ENCODE results near the gene GDAP1L1. TPM values are rescaled to one million over a fixed set of nuclear protein-coding genes. Genes with fewer than 3 reads are reported as not detected.

Gene GDAP1L1
- total RNA-seq, 2 experiments from 2014 or later: 0.27 TPM; not detected in 1

DNA sequence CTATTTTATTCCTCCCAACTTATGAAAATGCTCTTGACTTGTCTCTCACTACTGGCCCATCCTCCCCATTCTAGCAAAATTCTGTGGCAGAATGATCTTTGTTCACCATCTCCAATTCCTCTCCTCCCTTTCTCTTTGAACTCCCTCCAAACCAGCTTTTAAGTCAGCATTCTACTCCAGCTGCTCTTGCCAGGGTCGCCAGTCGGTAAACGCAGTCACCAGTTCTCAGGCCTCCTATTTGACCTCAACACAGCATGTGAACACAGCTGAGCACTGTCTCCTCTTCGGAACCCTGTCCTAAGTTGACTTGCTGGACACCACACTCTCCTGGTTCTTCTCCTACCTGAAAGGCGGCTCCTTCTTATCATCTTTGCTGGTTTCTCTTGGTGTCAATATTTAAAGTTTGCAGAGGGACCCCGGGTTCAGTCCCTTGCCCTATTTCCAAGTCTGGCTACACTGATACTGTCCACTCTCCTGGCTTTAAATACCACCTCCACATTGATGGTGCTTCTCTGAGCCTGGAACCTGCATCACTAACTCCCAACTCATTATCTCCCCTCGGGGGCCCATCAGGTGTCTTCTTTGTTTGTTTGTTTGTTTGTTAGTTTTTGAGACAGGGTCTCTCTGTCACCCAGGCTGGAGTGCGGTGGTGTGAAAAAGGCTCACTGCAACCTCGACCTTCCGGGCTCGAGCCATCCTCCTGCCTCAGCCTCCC, 27.4 kb downstream of the GDAP1L1 start:
- H3K9me3 ChIP-seq (ENCODE audit: low read length): no peaks in the 10 kb centered on the region
- no peak overlapping the region for H3K4me2 ChIP-seq (ENCODE audit: low read length)
- H2AFZ ChIP-seq (ENCODE audit: low read length): no peak overlapping the region
- H4K20me1 ChIP-seq (ENCODE audit: insufficient read depth, low read length): no peaks in the 10 kb centered on the region
- BruUV-seq (replicated peaks): no TSS peak
- H3K79me2 ChIP-seq (ENCODE audit: insufficient read depth, low read depth, low read length): no peaks in the 10 kb centered on the region
- TF ChIP-seq, protein P1, sequence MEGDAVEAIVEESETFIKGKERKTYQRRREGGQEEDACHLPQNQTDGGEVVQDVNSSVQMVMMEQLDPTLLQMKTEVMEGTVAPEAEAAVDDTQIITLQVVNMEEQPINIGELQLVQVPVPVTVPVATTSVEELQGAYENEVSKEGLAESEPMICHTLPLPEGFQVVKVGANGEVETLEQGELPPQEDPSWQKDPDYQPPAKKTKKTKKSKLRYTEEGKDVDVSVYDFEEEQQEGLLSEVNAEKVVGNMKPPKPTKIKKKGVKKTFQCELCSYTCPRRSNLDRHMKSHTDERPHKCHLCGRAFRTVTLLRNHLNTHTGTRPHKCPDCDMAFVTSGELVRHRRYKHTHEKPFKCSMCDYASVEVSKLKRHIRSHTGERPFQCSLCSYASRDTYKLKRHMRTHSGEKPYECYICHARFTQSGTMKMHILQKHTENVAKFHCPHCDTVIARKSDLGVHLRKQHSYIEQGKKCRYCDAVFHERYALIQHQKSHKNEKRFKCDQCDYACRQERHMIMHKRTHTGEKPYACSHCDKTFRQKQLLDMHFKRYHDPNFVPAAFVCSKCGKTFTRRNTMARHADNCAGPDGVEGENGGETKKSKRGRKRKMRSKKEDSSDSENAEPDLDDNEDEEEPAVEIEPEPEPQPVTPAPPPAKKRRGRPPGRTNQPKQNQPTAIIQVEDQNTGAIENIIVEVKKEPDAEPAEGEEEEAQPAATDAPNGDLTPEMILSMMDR (conservative IDR thresholded peaks at IDR 0.05; ENCODE audit: low read length): no peak
- no peak for TF ChIP-seq EZH2phosphoT487 (IDR thresholded peaks at IDR 0.05; ENCODE audit: borderline replicate concordance, low read depth, low read length)
- H3K4me1 ChIP-seq (ENCODE audit: insufficient read depth, low read length, poor library complexity, severe bottlenecking): no peaks in the 10 kb centered on the region
- POLR2A ChIA-PET: interaction anchor here (0.6 kb wide), 1 partner anchor 306 kb away, joined by 4 read pairs; no protein-coding TSS in a partner anchor
- no peak overlapping the region for H3K27ac ChIP-seq (ENCODE audit: low read depth, low read length, poor library complexity, severe bottlenecking)
- H3K4me3 ChIP-seq (ENCODE audit: low read depth, low read length, poor library complexity, severe bottlenecking): no peak overlapping the region
- CTCF ChIA-PET (ENCODE audit: unreplicated experiment): no interaction called here
- H3K36me3 ChIP-seq (ENCODE audit: insufficient read depth, low read length): no peaks in the 10 kb centered on the region
- no peaks in the 10 kb centered on the region for H3K9me2 ChIP-seq (ENCODE audit: insufficient read depth, low read length)
- DNase-seq (ENCODE audit: low spot score): no peak
- intact Hi-C loops (cut with micrococcal nuclease; ENCODE audit: unreplicated experiment): no loop called here

DNA sequence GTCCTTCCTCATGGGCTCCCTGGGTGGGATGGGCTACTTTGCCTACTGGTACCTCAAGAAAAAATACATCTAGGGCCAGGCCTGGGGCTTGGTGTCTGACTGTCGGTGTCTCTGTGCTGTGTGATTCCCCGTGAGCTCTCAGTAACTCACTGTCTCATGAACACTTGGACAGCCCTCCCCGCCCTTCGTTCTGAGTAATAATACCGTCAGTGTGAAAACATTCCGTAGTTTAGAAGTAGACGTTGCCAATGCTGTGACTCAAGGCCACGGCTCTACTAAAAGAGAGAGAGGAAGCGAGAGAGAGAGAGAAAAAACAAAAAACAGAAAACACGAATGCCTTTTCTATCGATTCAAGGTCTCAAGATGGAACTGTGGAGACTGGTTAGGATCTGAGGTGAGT, 32.1 kb downstream of the GDAP1L1 start:
- no peak overlapping the region for H2AFZ ChIP-seq (ENCODE audit: low read length)
- no peaks in the 10 kb centered on the region for H3K9me2 ChIP-seq (ENCODE audit: insufficient read depth, low read length)
- H3K79me2 ChIP-seq (ENCODE audit: insufficient read depth, low read depth, low read length): no peaks in the 10 kb centered on the region
- no peak for TF ChIP-seq EZH2phosphoT487 (IDR thresholded peaks at IDR 0.05; ENCODE audit: borderline replicate concordance, low read depth, low read length)
- TF ChIP-seq, protein P1 (conservative IDR thresholded peaks at IDR 0.05; ENCODE audit: low read length): no peak
- no TSS peak for BruUV-seq (replicated peaks)
- no peaks in the 10 kb centered on the region for H3K4me1 ChIP-seq (ENCODE audit: insufficient read depth, low read length, poor library complexity, severe bottlenecking)
- H4K20me1 ChIP-seq (ENCODE audit: insufficient read depth, low read length): no peaks in the 10 kb centered on the region
- POLR2A ChIA-PET: no interaction called here
- intact Hi-C loops (cut with micrococcal nuclease; ENCODE audit: unreplicated experiment): no loop called here
- H3K36me3 ChIP-seq (ENCODE audit: insufficient read depth, low read length): no peaks in the 10 kb centered on the region
- no peak overlapping the region for H3K4me3 ChIP-seq (ENCODE audit: low read depth, low read length, poor library complexity, severe bottlenecking)
- DNase-seq (ENCODE audit: low spot score): no peak
- H3K9me3 ChIP-seq (ENCODE audit: low read length): no peaks in the 10 kb centered on the region
- no peak overlapping the region for H3K27ac ChIP-seq (ENCODE audit: low read depth, low read length, poor library complexity, severe bottlenecking)
- CTCF ChIA-PET (ENCODE audit: unreplicated experiment): no interaction called here
- no peak overlapping the region for H3K4me2 ChIP-seq (ENCODE audit: low read length)

DNA sequence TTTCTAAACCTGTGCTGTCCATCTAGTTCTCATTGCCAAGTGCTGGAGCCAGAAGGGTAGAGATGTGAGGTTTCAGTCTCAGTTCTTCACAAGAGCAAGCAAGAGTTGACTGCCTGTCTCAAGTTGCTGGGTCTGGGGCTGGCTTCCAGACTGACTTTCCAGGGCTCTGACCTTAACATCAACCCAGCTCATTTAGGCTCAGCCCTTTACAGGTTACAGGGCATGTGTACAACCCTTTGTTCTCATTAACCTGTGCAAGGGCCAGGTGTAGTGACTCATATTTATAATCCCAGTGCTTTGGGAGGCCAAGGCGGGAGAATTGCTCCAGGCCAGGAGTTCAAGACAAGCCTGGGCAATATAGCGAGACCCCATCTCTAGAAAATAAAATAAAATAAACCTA, 33.3 kb downstream of the GDAP1L1 start:
- no peaks in the 10 kb centered on the region for H3K36me3 ChIP-seq (ENCODE audit: insufficient read depth, low read length)
- H3K9me2 ChIP-seq (ENCODE audit: insufficient read depth, low read length): no peaks in the 10 kb centered on the region
- no peaks in the 10 kb centered on the region for H3K79me2 ChIP-seq (ENCODE audit: insufficient read depth, low read depth, low read length)
- CTCF ChIA-PET (ENCODE audit: unreplicated experiment): no interaction called here
- POLR2A ChIA-PET: no interaction called here
- no peak overlapping the region for H3K4me2 ChIP-seq (ENCODE audit: low read length)
- no peaks in the 10 kb centered on the region for H3K4me1 ChIP-seq (ENCODE audit: insufficient read depth, low read length, poor library complexity, severe bottlenecking)
- H3K27ac ChIP-seq (ENCODE audit: low read depth, low read length, poor library complexity, severe bottlenecking): no peak overlapping the region
- H2AFZ ChIP-seq (ENCODE audit: low read length): no peak overlapping the region
- TF ChIP-seq EZH2phosphoT487 (IDR thresholded peaks at IDR 0.05; ENCODE audit: borderline replicate concordance, low read depth, low read length): no peak
- TF ChIP-seq, protein P1 (conservative IDR thresholded peaks at IDR 0.05; ENCODE audit: low read length): no peak
- BruUV-seq (replicated peaks): no TSS peak
- no peaks in the 10 kb centered on the region for H3K9me3 ChIP-seq (ENCODE audit: low read length)
- no peak overlapping the region for H3K4me3 ChIP-seq (ENCODE audit: low read depth, low read length, poor library complexity, severe bottlenecking)
- intact Hi-C loops (cut with micrococcal nuclease; ENCODE audit: unreplicated experiment): no loop called here
- DNase-seq (ENCODE audit: low spot score): no peak
- no peaks in the 10 kb centered on the region for H4K20me1 ChIP-seq (ENCODE audit: insufficient read depth, low read length)
